ENCODE data around the gene SOX18.

Gene SOX18

GRCh38 chr20:64000906-64001305 lies 48.5 kb downstream of the SOX18 start:
- no peaks in the 10 kb centered on the region for H3K9me3 ChIP-seq (ENCODE audit: control insufficient read depth, low read length)
- H3K36me3 ChIP-seq (ENCODE audit: control insufficient read depth, insufficient read depth, low read length): peaks cover 47% of the 10 kb centered on the region
- 96 to 97% methylated on average over 12 of the region's 12 CpGs for WGBS, 2 experiments
- no peak overlapping the region for H3K4me3 ChIP-seq (ENCODE audit: insufficient read depth, low read depth, low read length)
- no peaks in the 10 kb centered on the region for H3K27me3 ChIP-seq (ENCODE audit: control insufficient read depth, insufficient read depth, low read length, poor library complexity, severe bottlenecking)
- H3K27ac ChIP-seq (ENCODE audit: insufficient read depth, low read depth, low read length, poor library complexity, severe bottlenecking): no peak overlapping the region
- H3K4me1 ChIP-seq (ENCODE audit: control insufficient read depth, insufficient read depth, low read length): no peaks in the 10 kb centered on the region

Measured in ectodermal cell (in vitro differentiated cells).